ENCODE data around the gene TBC1D16.

TBC1D16 gene

GRCh38 chr17:79981661-79982101 is 54.0 kb downstream of the TBC1D16 start:
- Histone ChIP-seq H2AFZ (ENCODE audit: low read depth, low read length) (no peak overlapping the region), H3K36me3 (ENCODE audit: insufficient read depth, low read length) (no peaks in the 10 kb centered on the region), H3K4me1 (ENCODE audit: insufficient read depth, low read length) (no peaks in the 10 kb centered on the region), H3K79me2 (ENCODE audit: insufficient read depth, low read length) (no peaks in the 10 kb centered on the region), H3K9me3 (ENCODE audit: insufficient read depth, low read length, severe bottlenecking) (no peaks in the 10 kb centered on the region), H3K9ac (ENCODE audit: low read depth, low read length) (no peak overlapping the region), H3K27me3 (ENCODE audit: insufficient read depth, low read length, poor library complexity) (no peaks in the 10 kb centered on the region), H3K4me2 (ENCODE audit: insufficient read depth, low read length) (no peak overlapping the region), H3K4me3 (ENCODE audit: low read depth in 1 of 2, low read length in 2 of 2) (no peak overlapping the region), H3K27ac (ENCODE audit: low read length) (no peak overlapping the region), H4K20me1 (ENCODE audit: insufficient read depth, low read length) (no peaks in the 10 kb centered on the region)
- ATAC-seq (ENCODE audit: insufficient read depth, low read depth), result no peak
- no peak for TF ChIP-seq EZH2 (IDR thresholded peaks at IDR 0.05; ENCODE audit: borderline replicate concordance, low read depth, low read length, severe bottlenecking)
- no peak for TF ChIP-seq CTCF (IDR thresholded peaks at IDR 0.05; ENCODE audit: borderline replicate concordance, extremely low read depth, low read length, poor library complexity, severe bottlenecking)
- DNase-seq, result no peak

GRCh38 chr17:79981090-79981489 is 54.6 kb downstream of the TBC1D16 start:
- TF ChIP-seq EZH2 (IDR thresholded peaks at IDR 0.05; ENCODE audit: borderline replicate concordance, low read depth, low read length, severe bottlenecking) (no peak), CTCF (IDR thresholded peaks at IDR 0.05; ENCODE audit: borderline replicate concordance, extremely low read depth, low read length, poor library complexity, severe bottlenecking) (no peak)
- Histone ChIP-seq H3K4me2 (ENCODE audit: insufficient read depth, low read length) (no peak overlapping the region), H3K4me1 (ENCODE audit: insufficient read depth, low read length) (no peaks in the 10 kb centered on the region), H4K20me1 (ENCODE audit: insufficient read depth, low read length) (no peaks in the 10 kb centered on the region), H3K79me2 (ENCODE audit: insufficient read depth, low read length) (no peaks in the 10 kb centered on the region), H3K36me3 (ENCODE audit: insufficient read depth, low read length) (no peaks in the 10 kb centered on the region), H3K9me3 (ENCODE audit: insufficient read depth, low read length, severe bottlenecking) (no peaks in the 10 kb centered on the region), H3K4me3 (ENCODE audit: low read depth in 1 of 2, low read length in 2 of 2) (no peak overlapping the region), H3K9ac (ENCODE audit: low read depth, low read length) (no peak overlapping the region), H3K27me3 (ENCODE audit: insufficient read depth, low read length, poor library complexity) (no peaks in the 10 kb centered on the region), H3K27ac (ENCODE audit: low read length) (no peak overlapping the region), H2AFZ (ENCODE audit: low read depth, low read length) (no peak overlapping the region)
- ATAC-seq (ENCODE audit: insufficient read depth, low read depth) (no peak), DNase-seq (no peak)

GRCh38 chr17:79980246-79981043 is 55.2 kb downstream of the TBC1D16 start:
- TF ChIP-seq CTCF (IDR thresholded peaks at IDR 0.05; ENCODE audit: borderline replicate concordance, extremely low read depth, low read length, poor library complexity, severe bottlenecking) (no peak), EZH2 (IDR thresholded peaks at IDR 0.05; ENCODE audit: borderline replicate concordance, low read depth, low read length, severe bottlenecking) (no peak)
- Histone ChIP-seq H3K27ac (ENCODE audit: low read length) (no peak overlapping the region), H3K27me3 (ENCODE audit: insufficient read depth, low read length, poor library complexity) (no peaks in the 10 kb centered on the region), H4K20me1 (ENCODE audit: insufficient read depth, low read length) (no peaks in the 10 kb centered on the region), H2AFZ (ENCODE audit: low read depth, low read length) (no peak overlapping the region), H3K9me3 (ENCODE audit: insufficient read depth, low read length, severe bottlenecking) (no peaks in the 10 kb centered on the region), H3K36me3 (ENCODE audit: insufficient read depth, low read length) (no peaks in the 10 kb centered on the region), H3K9ac (ENCODE audit: low read depth, low read length) (no peak overlapping the region), H3K4me1 (ENCODE audit: insufficient read depth, low read length) (no peaks in the 10 kb centered on the region), H3K4me3 (ENCODE audit: low read depth in 1 of 2, low read length in 2 of 2) (no peak overlapping the region), H3K4me2 (ENCODE audit: insufficient read depth, low read length) (no peak overlapping the region), H3K79me2 (ENCODE audit: insufficient read depth, low read length) (no peaks in the 10 kb centered on the region)
- ATAC-seq (ENCODE audit: insufficient read depth, low read depth) (no peak), DNase-seq (no peak)
